Neural cell (in vitro differentiated cells): ENCODE measurements around the gene SDK2.

Experiments
- CTCF ChIP-seq: fragments of 450-650 bp; IDR thresholded peaks from 2 replicates; pipeline ENCODE4 v1.5.1; 2014; ENCODE audit warnings: antibody characterized with exemption, mild to moderate bottlenecking, moderate library complexity; ENCODE audit not compliant: poor library complexity, severe bottlenecking
- REST ChIP-seq: IDR thresholded peaks from 2 replicates; pipeline ENCODE4 v1.6.1; 2012; ENCODE audit warnings: borderline replicate concordance

- TF ChIP-seq CTCF: no peak
- TF ChIP-seq REST: no peak
These were observed 107.3 kb downstream of the SDK2 start for GRCh38 chr17:73536700-73537605.
